Neutrophil (primary cell): Measurements from ENCODE around the gene CA10.

ENCODE experiments used
- H3K27ac ChIP-seq: fragments of 200-600 bp; sonication (generic); 2 replicates; pipeline ENCODE4 v1.5.1; 2016; ENCODE audit warnings: mild to moderate bottlenecking, moderate library complexity
- H3K27me3 ChIP-seq: fragments of 200-600 bp; sonication (generic); 2 replicates; pipeline ENCODE4 v1.6.0; 2016; ENCODE audit warnings: mild to moderate bottlenecking
- H3K36me3 ChIP-seq: fragments of 200-600 bp; sonication (generic); 2 replicates; pipeline ENCODE4 v1.5.1; 2017
- H3K4me1 ChIP-seq, 2 experiments: fragments of 200-600 bp in 1 of 2; sonication (generic) in 1 of 2; 1 replicate in 1 of 2; 2 replicates in 1 of 2; pipeline versions ENCODE4 v1.5.1 to v1.6.1; 2013 to 2016; ENCODE audit warnings: low read depth in 1 of 2, low read length in 1 of 2, mild to moderate bottlenecking in 1 of 2, moderate library complexity in 1 of 2; ENCODE audit not compliant: control insufficient read depth in 1 of 2, insufficient read depth in 1 of 2
- H3K4me3 ChIP-seq, 2 experiments: fragments of 200-600 bp in 1 of 2; sonication (generic) in 1 of 2; 1 replicate in 1 of 2; 2 replicates in 1 of 2; pipeline ENCODE4 v1.5.1; 2013 to 2016; ENCODE audit warnings: low read depth in 1 of 2, low read length in 1 of 2, mild to moderate bottlenecking in 1 of 2, moderate library complexity in 1 of 2
- H3K9me3 ChIP-seq: fragments of 200-600 bp; sonication (generic); 2 replicates; pipeline ENCODE4 v1.5.1; 2016
- CTCF ChIP-seq: fragments of 200-600 bp; sonication (generic); IDR thresholded peaks from 2 replicates; pipeline ENCODE4 v1.5.1; 2016; ENCODE audit warnings: antibody characterized with exemption

CA10 gene

GRCh38 chr17:51703361-51704341, 454.9 kb downstream of the CA10 start:
- Histone ChIP-seq H3K4me3 (no peak overlapping the region), H3K9me3 (no peaks in the 10 kb centered on the region), H3K27ac (no peak overlapping the region), H3K36me3 (no peaks in the 10 kb centered on the region), H3K4me1 (no peaks in the 10 kb centered on the region), H3K27me3 (no peaks in the 10 kb centered on the region)
- no peak for TF ChIP-seq CTCF

GRCh38 chr17:51702963-51703360, 455.6 kb downstream of the CA10 start:
- Histone ChIP-seq H3K27me3 (no peaks in the 10 kb centered on the region), H3K9me3 (no peaks in the 10 kb centered on the region)
- no peak for TF ChIP-seq CTCF

GRCh38 chr17:51701501-51701900, 457.0 kb downstream of the CA10 start:
- Histone ChIP-seq H3K27me3 (no peaks in the 10 kb centered on the region), H3K9me3 (no peaks in the 10 kb centered on the region), H3K4me1 (no peaks in the 10 kb centered on the region), H3K36me3 (no peaks in the 10 kb centered on the region), H3K4me3 (no peak overlapping the region), H3K27ac (no peak overlapping the region)
- TF ChIP-seq CTCF = no peak

More at GRCh38 chr17:51702963-51703360, 455.6 kb downstream of the CA10 start:
- Histone ChIP-seq H3K4me3 (no peak overlapping the region), H3K27ac (no peak overlapping the region), H3K36me3 (no peaks in the 10 kb centered on the region), H3K4me1 (no peaks in the 10 kb centered on the region)

- TF ChIP-seq CTCF = no peak
- no peaks in the 10 kb centered on the region for H3K9me3 ChIP-seq
Observed at GRCh38 chr17:51700011-51700760, 458.3 kb downstream of the CA10 start.

GRCh38 chr17:51699303-51699702, 459.2 kb downstream of the CA10 start:
- no peaks in the 10 kb centered on the region for H3K27me3 ChIP-seq
- no peaks in the 10 kb centered on the region for H3K9me3 ChIP-seq
- H3K4me1 ChIP-seq = no peaks in the 10 kb centered on the region
- TF ChIP-seq CTCF = no peak
- no peak overlapping the region for H3K27ac ChIP-seq
- no peak overlapping the region for H3K4me3 ChIP-seq
- no peaks in the 10 kb centered on the region for H3K36me3 ChIP-seq

More at GRCh38 chr17:51700011-51700760, 458.3 kb downstream of the CA10 start:
- Histone ChIP-seq H3K4me1 (no peaks in the 10 kb centered on the region), H3K27me3 (no peaks in the 10 kb centered on the region), H3K27ac (no peak overlapping the region), H3K4me3 (no peak overlapping the region), H3K36me3 (no peaks in the 10 kb centered on the region)
